GM18517 (cell line): ENCODE measurements around the gene ANKRD62.

Experiments
- ATAC-seq: cut with Tn5 transposase; IDR thresholded peaks from one replicate; pipeline ENCODE4 v1.9.1; 2021; ENCODE audit warnings: mild to moderate bottlenecking, moderate library complexity; ENCODE audit not compliant: unreplicated experiment

Gene ANKRD62

GRCh38 chr18:12165038-12165768 lies 71.6 kb downstream of the ANKRD62 start:
- ATAC-seq: no peak
